Measurements from ENCODE around the gene SMIM22.
"Not testable (repeated sequence)": the region's sequence is repeated elsewhere in the genome, so short reads cannot be mapped to it uniquely, and the experiment has no call there.

SMIM22 gene

GRCh38 chr16:4769306-4769638 lies 25.9 kb upstream of the SMIM22 start:
- no peak for DNase-seq

GRCh38 chr16:4771646-4772045 lies 23.5 kb upstream of the SMIM22 start:
- no peak for DNase-seq

- DNase-seq: no peak
These were observed 22.8 kb upstream of the SMIM22 start for GRCh38 chr16:4772351-4772750.

- DNase-seq: no peak
These were observed 20.2 kb upstream of the SMIM22 start for GRCh38 chr16:4775005-4775404.

- no peak for DNase-seq
These were observed 18.9 kb upstream of the SMIM22 start for GRCh38 chr16:4776141-4776705.

GRCh38 chr16:4777339-4778049 lies 17.7 kb upstream of the SMIM22 start:
- DNase-seq: no peak

GRCh38 chr16:4778050-4778392 lies 17.1 kb upstream of the SMIM22 start:
- DNase-seq: no peak

- no peak for DNase-seq
These were observed 14.9 kb upstream of the SMIM22 start for GRCh38 chr16:4780235-4780634.

- DNase-seq: no peak
These were observed 11.8 kb upstream of the SMIM22 start for GRCh38 chr16:4783251-4783950.

- no peak for DNase-seq
These were observed 11.2 kb upstream of the SMIM22 start for GRCh38 chr16:4783951-4784336.

GRCh38 chr16:4784444-4784987 lies 10.7 kb upstream of the SMIM22 start:
- DNase-seq: not testable (repeated sequence)

GRCh38 chr16:4785758-4786433 lies 9.3 kb upstream of the SMIM22 start:
- no peak for DNase-seq

- DNase-seq: no peak
These were observed 8.1 kb upstream of the SMIM22 start for GRCh38 chr16:4787068-4787467.

GRCh38 chr16:4787627-4788482 lies 7.3 kb upstream of the SMIM22 start, which contains the start of gene SEPTIN12:
Gene SEPTIN12, minus strand, starts transcription at chr16:4788345. Its CDS starts 700 bp downstream, at chr16:4787645.
- no peak for DNase-seq

- no peak for DNase-seq
These were observed 6.7 kb upstream of the SMIM22 start for GRCh38 chr16:4788489-4788889.

GRCh38 chr16:4788910-4789309 lies 6.3 kb upstream of the SMIM22 start:
- DNase-seq: no peak

GRCh38 chr16:4790261-4790660 lies 4.9 kb upstream of the SMIM22 start:
- no peak for DNase-seq

GRCh38 chr16:4790871-4791270 lies 4.3 kb upstream of the SMIM22 start:
- no peak for DNase-seq

- DNase-seq: no peak
These were observed 2.1 kb upstream of the SMIM22 start for GRCh38 chr16:4792951-4793513.

- no peak for DNase-seq
These were observed 831 bp downstream of the SMIM22 start for GRCh38 chr16:4795828-4796572.
